GM18868 (cell line): ENCODE results near the gene ABTB2.

Experiments
- ATAC-seq: cut with Tn5 transposase; IDR thresholded peaks from one replicate; pipeline ENCODE4 v1.9.1; 2021; ENCODE audit warnings: mild to moderate bottlenecking, moderate library complexity; ENCODE audit not compliant: unreplicated experiment

ABTB2 gene

DNA sequence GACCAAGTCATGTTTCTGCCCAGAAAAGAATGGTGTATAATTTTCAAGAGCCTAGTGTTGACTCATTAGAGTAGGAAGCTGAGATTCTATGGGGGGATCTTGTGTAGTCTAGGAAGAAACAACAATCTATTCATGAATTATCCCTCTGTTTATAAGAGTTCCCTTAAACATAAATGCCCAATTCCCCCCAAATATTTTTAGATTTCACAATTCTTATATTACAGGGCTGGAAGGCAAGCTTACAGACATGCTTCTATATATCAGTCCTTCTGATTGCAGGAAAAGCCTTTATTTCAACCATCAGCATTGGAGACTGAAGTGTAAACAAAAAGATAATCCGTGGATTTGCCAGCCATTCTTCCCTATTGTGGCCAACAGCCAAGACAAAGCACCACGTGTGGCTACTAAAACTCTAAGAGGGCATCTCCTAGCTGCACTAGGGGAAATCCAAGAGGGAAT, 181.0 kb downstream of the ABTB2 start:
- ATAC-seq = no peak

DNA sequence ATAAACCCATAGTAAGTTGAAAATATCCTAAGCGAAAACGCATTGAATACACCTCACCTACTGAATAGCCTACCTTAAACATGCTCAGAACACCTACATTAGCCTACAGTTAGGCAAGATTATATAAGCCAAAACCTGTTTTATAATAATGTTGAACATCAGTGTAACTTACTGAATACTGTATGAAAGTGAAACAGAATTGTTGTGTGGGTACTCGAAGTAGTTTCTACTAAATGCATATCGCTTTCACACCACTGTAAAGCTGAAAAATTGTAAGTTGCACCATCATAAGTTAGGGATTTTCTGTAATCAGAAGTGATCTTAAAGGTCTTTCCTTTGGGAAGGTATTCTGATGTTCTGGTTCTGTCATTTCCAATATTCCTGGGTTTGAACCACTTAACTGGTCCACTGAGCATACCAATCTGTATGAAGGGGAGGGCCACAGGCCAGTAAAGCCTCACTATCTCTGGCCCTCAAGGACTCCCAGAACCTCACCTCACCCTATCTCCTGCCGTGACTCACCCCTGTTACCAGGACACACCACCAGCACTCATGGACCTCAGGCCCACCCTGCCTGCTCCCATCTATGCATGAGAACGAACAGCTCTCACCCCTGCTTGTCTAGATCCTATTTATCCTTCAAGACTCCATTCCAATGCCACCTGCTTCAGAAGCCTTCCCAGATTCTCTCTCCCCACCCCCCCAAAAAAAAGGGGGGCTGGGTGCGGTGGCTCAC, 182.4 kb downstream of the ABTB2 start:
- no peak for ATAC-seq

DNA sequence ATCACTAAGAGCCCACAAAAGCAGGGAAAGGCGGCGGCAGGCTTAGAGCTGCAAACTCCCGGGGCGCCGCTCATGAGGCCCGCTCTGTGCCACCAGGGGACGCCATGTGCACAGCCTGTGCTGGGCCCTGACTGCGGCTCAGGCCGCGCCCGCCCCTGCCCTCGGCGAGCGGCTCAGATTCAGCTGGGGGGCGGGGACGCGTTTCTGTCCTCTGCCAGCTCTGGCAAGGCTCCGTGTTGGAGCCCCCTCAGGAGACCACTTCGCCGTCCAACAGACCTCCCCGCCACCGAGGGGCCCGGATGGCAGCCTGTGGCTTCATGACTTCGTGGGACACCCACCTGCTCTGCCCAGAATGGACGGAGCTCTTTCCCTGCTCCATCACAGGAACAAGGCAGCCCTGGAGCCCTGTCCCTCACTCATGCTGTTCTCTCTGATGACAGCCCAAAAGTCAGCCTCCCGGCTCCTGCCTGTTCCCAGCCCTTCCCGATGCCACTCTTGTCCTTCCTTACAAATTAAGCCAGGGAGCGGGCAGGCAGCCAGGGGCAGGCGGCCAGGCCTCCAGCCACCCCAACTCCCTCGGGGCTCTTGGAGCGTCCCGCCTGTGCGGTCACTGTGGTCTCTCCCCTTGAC, 183.3 kb downstream of the ABTB2 start:
- peak; percentile 90 for ATAC-seq

DNA sequence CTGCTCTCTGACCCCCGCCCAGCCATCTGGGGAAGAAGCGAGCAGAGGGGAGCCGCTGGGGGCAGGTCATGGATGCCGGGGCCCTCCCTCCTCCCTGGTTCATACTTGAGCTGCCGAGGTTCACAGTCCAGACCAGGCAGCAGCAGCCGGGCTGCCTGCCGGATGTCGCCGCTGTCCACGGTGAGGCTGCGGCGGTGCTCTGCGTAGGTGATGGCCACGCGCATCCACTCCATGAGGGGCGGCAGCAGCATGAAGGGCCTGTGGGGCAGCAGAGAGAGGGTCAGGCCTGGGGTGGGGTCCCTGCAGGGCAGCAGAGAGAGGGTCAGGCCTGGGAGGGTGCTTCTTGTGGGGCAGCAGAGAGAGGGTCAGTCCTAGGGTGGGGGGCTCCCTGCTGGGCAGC, 184.8 kb downstream of the ABTB2 start:
- ATAC-seq = no peak

DNA sequence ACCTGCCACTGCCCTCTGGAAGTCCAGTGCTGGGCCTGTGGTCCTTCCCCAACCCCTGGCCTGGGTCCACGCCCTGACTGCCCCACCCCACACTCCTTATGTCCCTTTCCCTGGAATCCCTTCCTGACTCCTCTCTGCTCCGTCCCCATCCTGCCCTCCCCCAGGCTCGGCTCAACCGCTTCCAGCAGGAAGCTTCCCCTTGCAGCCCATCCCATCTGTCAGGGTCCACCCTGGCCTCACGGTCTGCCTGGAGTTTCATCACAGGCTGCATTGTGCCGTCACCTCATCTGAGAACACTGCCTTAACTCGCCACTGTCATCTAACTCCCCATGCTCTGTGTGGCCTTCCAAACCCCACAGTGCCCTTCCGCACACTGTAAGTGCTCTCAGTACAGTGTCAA, 188.1 kb downstream of the ABTB2 start:
- ATAC-seq = no peak

DNA sequence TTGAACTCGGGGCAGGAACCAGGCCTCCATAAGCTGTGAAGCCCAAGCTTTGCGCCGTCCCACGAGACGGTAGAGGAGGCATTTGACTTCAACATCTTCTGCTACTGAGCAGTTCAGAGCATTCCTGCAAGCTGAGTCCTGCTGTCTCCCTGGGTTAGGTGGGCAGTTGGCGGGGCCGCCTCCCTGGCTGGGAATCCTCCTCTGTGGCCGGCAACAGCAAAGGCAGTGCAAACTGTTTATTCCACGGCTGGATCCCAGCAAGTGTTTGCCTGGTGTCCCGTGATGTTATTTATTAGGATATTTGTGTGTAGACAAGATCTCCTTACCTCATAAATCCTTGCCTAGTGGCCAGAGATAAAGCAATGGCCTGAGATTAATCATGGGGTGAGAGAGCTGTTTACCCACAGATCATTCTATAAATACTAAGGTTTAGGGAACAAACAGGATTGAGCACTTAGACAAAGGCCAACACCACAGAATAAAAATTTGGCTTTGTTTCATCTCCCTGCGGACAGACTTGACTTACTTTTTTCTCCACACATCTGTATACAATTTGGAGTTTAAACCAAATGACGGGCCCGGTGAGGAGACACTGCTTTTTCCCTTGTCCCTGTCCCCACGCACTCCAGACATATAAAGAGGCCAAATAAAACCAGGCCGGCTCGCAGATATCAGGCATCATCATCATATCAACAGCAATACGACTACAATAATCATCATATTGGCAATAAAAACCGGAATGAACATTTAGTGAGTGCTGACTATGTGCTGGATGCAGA, 189.0 kb downstream of the ABTB2 start:
- ATAC-seq = no peak

DNA sequence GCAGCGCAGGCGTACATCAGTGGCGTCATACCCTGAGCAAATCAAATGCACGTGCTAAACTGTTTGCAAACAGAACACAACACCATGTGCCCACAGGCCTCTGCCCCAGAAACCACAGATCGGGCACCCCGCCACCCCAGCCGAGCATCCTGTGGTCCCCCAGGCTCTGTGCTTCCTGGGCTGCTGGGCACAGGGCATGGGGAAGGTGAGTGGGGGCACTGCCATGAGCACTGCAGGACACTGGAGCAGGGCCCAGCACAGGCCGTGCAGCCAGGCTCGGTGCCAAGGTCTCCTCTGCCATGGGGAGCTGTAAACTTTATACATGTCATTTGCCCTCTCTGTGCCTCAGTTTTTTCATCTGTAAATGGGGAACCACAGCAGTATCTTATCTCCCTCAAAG, 189.8 kb downstream of the ABTB2 start:
- no peak for ATAC-seq

DNA sequence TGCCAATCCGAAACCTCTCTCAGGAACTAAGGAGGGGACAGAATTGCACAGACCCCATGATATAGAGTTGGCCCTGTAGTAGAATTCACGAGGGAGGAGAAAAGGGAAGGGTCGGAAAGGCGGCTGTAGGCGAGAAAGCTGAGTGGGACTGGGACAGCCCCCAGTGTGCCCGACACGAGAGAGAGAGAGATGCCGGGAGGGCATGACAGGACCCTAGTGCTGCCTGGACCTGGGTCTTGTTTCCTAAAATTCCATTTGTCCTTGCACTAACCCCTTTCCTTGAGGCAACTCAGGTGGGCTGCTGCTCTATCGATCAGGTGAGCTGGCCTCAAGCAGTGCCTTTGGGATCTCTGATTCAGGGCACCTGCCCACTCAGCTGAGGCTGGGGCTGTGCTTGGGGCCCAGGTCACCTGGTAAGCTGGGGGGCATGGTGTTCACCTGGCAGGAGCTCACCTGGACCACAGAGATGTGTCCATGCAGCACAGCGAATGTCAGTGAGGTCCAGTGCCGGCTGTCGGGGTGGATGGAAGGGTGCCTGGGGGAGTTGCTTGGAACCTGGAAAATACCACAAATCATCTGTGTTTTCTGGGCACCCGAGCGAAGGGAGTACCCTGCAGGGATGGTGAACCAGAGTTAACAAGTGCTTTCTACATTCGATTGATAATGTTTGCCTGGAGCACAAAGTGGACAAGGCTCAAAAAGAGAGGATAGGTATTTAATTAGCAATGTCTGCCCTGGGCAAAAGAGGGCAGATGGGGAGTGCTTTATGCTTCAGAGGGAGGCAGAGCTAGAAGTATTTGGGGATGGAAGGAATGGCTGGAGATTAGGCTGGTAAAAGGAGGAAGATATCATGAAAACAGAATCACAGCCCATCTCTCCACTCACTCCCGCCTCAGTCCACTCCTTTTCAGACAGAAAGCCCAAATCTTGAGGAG, 190.7 kb downstream of the ABTB2 start:
- no peak for ATAC-seq

DNA sequence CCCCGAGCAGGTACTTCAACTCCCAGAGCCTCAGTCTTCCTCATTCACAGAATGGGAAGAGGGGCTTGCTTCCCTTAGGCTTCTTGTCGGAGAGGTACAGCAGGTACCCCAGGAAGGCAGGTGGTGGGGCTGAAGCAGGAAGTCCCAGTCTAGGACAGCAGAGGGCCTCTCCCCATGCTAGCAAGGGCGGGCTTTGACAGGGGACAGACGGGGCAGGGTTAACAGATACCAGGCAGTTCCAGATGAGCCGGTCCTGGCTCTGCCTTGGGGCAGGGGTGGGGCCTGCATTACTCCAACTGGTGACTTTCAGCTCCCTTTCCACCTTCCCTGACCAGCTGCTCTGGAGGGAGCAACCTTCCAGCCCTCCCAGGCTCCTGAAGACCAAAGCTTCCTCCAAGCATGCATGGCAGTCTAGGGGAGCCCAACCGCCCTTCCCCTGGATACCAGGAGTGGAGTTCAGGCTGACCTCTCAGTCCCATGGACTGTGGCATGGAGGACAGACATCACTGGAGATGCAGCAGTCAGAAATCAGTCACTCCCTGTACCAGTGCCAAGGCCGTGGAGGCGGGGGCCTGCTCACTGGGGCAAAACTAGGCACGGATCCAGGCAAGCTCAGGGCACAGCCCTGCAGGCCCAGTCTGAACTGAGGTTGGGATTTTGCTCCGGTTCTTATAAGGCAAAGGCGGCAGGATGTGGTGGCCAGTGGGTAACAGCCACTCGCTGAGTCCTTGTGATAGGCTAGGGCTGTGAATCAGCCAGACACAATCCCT, 191.8 kb downstream of the ABTB2 start:
- no peak for ATAC-seq

DNA sequence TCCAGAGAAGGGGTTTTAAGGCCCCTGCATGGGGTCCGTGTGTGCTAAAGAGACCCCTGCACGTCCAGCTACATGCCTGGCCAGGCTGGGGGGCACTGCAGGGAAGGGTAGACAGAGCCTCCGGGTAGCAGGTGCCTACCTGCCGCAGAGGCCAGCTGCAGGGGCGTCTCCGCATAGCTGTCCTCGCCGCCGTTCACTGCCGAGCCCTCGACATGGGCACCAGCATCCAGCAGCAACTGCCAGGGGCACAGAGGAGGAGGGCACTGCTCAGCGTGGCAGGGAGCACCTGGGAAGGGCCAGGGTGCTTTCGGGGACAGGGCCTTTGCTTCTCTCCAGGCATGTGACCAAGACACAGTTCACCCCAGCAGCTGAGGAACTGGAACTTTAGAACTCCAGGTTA, 192.7 kb downstream of the ABTB2 start:
- no peak for ATAC-seq

DNA sequence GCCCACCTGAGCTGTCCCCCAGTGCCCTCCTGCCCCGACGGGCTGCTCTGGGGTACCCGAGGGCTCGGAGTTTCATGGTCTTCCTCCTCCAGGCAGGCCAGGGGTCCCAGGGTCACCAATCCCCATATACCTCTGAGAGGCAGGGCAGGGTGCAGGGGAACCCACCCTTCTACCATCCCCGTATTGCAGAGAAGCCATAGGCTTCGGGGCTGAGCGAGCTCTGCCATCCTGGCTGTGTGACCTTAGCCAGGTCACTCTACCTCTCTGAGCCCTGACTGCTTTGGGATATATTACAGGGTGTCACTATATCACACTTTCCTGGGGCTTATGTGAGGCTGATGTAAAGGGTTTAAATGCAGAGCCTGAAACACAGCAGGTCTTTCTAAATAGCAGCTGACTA, 195.0 kb downstream of the ABTB2 start:
- ATAC-seq = no peak

DNA sequence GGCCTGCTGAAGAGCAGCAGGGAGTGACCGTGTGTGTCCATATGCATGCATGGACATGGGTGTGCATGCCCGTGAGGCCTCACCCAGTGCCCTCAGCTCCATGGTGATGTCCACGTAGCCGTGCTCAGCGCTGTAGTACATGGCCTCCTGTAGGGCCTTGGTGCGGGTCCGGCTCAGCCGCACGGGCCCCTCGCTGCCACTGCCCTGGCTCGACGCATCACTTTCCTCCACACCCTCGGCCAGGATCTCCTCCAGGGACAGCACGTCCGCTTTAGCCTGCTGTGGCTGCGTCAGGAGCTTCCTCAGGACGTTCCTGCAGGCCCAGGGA, 195.4 kb downstream of the ABTB2 start:
- no peak for ATAC-seq

DNA sequence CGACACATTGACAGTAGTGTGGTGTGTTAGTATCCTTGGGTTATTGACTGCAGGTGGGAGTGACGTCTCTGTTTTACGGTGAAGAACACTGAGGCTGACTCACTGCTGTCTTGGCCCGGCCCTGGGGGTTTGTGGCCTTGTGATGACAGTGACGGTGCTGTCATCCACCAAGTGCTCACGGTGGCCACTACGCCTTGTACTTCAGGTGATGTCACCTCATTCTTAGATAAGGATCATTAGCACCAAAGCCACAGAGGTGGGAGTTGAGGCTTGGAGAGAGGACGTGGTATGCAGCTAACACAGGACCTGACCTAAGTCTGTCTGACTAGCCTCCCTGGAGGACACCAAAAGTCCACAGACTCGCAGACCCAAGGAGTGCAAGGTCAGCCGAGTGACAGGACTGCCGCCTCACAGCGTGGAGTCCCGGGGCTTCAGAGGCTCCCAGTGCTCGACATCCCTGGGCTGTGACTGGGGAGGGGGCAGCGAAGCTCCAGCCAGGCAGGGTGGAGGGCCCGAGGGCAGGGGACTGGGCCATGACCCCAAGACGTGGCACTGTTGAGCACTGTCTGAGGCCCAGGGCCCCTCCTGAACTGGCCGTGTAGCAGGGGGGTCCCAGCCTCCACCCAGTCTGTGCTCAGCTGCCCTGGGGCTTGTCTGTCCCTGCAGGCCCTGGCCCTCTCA, 195.9 kb downstream of the ABTB2 start:
- ATAC-seq = no peak

DNA sequence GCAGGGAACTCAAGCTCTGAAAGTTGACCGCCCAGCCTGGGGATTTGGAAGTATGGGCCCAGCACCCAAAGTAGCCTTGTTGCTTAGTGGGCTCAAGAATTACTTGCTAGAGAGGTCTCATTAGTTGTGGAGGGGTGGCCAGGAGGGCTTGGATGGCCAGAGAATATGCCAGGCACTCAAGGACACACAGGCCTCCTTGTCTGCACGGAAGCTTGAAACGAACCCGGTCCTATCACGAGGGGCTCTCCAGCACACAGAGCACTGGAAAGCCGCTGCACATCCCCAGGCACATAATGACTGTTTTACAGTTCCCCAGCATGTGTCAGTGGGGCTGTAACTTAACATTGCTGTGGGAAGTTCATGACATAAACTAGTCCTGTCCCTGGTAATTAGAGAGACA, 196.4 kb downstream of the ABTB2 start:
- ATAC-seq = no peak

DNA sequence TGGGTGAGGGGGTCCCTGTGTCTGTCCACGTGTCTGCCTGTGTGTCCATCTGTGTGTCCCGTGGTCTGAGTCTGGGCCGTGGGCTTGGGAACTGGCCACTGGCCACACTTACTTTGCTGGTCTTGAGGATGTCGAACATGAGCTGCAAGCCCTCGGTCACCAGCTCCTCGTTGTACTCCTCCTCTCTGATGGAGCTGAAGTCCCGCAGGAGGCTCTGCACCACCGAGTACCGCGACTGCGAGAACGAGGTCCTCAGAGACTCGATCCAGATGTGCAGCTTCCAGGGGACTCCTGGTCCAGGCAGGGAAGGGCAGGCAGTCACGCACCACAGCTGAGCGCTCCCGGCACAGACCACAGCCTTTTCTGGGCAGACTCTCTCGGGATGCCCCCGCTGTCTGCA, 197.0 kb downstream of the ABTB2 start:
- ATAC-seq = no peak

DNA sequence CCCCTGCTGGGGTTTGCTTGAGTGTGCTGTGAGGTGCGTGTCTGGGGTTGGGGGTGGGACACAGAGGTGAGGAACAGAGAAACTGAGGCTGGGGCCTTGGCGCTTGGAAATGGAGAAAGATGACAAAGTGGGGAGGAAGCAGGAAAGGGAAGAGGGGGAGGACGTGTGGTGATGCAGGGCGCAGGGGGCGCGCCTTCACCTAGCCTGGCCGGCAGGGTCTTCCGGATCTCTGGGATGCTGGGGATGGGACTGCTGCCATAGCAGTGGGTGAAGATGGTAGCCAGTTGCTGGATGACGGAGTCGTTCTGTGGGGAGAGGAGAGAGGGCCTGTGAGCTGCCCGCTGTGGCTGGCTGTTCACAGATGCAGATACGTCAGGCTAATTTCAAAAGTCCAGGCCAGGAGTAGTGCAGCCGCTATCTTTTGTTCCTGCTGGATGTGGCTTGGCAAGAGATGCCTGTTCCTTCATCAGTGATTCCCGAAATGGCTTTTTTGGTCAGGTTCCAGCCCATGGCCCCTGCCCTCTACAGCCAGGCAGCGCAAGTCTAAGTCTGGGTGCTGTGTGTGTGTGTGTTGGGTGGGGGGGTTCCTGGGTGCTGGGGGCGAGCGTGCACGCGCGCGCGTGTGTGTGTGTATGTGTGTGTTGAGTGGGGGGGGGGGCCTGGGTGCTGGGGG, 197.6 kb downstream of the ABTB2 start:
- no peak for ATAC-seq

DNA sequence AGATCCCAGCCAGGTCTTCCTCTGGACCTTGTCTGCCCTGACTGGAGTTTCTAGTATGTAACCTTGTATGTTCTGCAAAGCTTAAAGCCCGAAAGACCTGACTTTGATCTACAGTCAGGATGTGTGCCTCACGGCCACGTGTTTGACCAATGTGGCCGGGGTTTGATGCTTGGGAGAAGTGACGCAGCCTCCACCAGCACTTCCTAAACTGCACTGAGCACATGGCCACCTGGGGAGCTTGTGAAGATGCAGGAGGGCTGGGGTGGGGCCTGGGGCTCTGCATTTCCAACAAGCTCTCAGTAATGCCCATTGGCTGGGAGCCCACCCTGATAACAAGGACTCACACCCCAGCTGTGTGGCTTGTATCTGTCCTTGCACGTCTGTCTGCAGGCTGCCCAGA, 199.1 kb downstream of the ABTB2 start:
- ATAC-seq = no peak

DNA sequence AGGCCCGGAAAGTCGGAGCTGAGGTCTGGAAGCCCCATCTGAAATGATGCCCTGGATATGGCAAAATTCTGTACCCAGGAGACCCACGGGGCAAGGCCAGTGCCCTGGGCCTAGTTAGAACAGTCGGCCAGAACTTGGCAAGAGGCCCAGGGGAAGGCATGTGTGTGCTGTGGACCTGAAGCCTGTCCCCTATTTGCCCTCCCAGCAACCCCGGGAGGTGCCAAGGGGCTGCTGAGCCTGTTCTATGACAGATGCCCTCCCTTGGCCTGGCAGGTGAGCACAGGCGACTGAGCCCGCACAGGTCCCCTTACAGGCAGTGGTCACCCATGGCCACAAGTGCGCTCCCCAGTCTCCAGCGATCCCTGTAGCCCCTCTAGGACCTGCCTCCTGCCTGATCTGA, 200.6 kb downstream of the ABTB2 start:
- no peak for ATAC-seq

DNA sequence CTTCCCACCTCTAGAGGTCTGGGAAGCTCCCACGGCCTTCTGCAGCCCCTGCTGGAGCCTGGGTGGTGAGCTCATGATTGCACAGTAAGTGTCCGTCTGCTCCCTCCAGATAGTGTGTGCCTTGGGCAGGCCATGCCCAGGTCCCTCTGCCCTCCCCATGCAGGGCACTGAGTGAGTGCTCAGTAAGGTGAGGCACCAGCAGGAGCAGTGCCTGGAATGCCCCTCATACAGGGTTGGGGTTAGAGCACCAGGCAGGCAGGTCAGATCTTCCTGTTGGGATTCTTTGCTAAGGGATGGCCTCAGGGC, 202.1 kb downstream of the ABTB2 start:
- no peak for ATAC-seq
